Activated CD8-positive, alpha-beta memory T cell treated with anti-CD3 and anti-CD28 coated beads, Interleukin-2, amount 50 U/mL, for 24 hours (primary cell): ENCODE results near the gene MMP24.
"Not testable (repeated sequence)": the region's sequence is repeated elsewhere in the genome, so short reads cannot be mapped to it uniquely, and the experiment has no call there.

Source experiments
- DNase-seq: peaks from one replicate; pipeline ENCODE4 v3.0.0-alpha.2; 2020; ENCODE audit errors: extremely low read depth

MMP24 gene

DNA sequence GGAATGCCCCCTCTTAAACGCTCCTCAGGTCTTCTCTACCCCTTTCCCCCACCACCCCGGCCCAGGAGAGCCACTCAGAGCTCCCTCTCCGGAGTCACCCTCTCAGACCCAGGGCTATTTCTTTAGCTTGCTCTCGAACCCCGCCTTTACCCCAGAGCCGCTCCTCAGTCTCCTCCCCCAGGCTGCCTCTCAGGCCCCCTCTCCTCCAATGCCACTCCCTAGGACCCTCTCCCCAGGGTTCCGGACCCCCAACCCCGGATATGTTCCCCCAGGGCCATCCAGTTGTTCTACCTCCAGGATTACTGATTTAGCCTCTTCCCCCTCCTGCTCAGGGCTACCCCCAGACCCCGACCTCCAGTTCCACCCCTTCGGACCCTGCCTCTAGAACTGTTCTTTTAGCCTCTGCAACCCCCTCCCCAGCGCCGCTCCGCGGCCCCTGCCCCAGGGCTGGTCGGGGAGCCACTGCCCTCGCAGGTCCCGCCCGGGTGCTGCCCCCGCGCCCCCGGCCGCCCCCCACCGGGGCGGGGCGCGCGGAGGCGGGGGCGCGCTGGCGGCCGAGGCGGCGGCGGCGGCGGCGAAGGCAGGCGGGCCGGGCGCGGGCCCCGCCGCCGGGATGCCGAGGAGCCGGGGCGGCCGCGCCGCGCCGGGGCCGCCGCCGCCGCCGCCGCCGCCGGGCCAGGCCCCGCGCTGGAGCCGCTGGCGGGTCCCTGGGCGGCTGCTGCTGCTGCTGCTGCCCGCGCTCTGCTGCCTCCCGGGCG, at the start of gene MMP24:
Gene MMP24 (plus strand): TSS at position 565 of the 758 bp plus-strand sequence. CDS start 49 bp downstream, at position 614.
- no peak for DNase-seq

GRCh38 chr20:35179292-35180212, 46.9 kb upstream of the MMP24 start:
- DNase-seq: no peak

DNA sequence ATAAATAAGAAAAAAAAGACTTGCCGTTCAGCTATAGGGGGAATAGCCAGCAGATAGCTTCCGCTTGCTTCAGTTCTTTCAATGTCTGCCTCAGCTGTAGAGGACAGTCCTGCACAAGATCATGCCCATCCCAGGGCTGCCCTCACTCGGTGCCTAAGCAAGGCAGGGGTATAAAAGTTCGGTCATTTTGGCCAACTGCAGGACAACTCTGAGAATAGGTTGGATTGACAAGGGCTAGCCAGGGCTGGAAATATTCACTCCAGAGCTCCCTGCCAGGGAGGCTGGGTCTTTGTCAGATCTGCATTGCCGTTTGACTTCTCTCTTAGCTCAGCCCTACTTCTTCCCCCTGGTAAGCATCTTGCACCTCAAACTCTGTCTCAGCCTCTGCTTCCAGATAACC, 46.2 kb upstream of the MMP24 start:
- no peak for DNase-seq

GRCh38 chr20:35181731-35182130, 44.8 kb upstream of the MMP24 start:
- DNase-seq: no peak

DNA sequence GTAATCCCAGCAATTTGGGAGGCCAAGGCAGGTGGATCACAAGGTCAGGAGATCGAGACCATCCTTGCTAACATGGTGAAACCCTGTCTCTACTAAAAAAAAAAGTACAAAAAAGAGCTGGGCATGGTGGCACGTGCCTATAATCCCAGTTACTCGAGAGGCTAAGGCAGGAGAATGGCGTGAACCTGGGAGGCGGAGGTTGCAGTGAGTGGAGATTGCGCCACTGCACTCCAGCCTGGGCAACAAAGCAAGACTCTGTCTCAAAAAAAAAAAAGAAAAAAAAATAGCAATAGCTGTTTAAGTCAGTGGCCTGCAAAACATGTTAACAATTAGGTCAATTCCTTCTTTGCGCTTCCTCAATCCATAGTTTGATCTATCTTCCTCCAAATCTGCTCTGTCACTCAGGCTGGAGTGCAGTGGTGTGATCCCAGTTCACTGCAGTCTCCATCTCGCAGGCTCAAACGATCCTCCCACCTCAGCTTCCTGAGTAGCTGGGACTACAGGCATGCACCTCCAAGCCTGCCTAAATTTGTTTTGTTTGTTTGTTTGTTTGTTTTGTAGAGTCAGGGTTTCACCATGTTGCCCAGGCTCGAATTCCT, 39.7 kb upstream of the MMP24 start:
- not testable (repeated sequence) for DNase-seq

- DNase-seq: no peak
Observed at GRCh38 chr20:35187584-35188190, 38.8 kb upstream of the MMP24 start.

- DNase-seq: not testable (repeated sequence)
Observed at GRCh38 chr20:35189223-35189622, 37.3 kb upstream of the MMP24 start.

DNA sequence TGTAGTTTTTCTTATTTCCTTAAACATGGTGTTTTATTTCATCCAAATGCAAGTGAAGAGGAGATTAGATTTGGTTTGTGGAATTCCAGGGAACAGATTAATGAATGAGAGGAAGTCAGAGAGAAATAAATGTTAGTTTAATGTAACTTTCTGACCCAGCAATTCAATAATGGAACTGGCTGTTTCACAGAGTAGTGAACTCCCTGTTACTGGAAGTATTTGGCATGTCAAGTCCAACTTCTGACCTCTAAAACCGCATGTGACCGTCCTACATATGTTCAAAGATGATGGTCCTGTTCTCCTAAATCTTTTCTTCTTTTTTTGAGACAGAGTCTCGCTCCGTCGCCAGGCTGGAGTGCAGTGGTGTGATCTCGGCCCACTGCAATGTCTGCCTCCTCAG, 35.9 kb upstream of the MMP24 start:
- DNase-seq: no peak

- no peak for DNase-seq
Observed at GRCh38 chr20:35191419-35192117, 34.9 kb upstream of the MMP24 start.

DNA sequence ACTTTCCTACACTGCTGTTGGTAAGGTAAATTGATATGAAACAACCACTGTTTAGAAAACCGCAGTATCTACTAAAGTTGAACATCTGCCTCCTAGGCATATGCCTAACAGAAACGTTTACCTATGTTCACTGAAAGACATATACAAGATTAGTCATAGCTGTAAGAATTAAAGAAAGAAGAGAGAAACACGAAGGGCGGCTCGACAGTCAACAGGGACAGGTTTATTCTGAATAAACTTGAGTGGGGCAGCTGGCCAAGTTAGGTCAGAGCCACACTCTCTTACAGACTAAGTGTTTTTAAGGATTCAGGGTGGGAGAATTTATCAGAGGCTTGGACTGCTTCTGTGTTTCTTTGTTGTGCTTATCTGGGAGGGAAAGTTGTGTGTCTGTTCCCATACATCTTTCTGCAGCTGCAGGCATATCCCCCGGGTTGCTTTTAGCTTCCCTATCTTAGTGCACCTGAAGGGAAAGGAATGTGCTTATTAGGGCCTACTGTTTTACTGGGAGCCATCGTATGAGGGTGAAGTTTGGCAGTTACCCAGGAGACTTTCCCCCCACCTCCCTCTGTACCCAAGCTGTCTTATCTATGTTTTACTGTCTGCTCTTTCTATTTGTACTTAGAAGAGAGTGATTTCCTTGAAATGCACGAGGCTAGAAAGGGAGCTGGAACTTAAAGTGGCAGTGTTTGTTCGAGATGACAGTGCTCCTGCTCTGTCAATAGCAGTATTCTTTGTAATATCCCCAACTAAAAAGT, 34.2 kb upstream of the MMP24 start:
- no peak for DNase-seq

GRCh38 chr20:35193031-35193791, 33.3 kb upstream of the MMP24 start:
- not testable (repeated sequence) for DNase-seq

GRCh38 chr20:35196313-35196712, 30.2 kb upstream of the MMP24 start:
- no peak for DNase-seq

GRCh38 chr20:35199740-35200139, 26.8 kb upstream of the MMP24 start:
- no peak for DNase-seq

DNA sequence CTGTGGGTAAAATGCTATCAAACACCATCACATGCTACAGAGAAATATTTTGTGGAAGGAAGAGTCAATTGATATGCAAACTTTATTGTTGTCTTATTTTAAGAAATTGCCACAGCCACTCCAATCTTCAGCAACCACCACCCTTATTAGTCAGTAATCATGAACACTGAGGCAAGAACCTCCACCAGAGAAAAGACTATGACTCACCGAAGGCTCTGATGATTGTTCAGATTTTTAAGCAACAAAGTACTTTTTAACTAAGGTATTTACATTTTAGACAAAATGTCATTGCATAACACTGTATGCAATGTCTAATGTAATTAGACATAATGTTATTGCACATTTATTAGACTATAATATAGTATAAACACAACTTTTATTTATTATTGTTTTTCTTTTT, 26.2 kb upstream of the MMP24 start:
- no peak for DNase-seq

- DNase-seq: not testable (repeated sequence)
Observed at GRCh38 chr20:35201467-35201866, 25.0 kb upstream of the MMP24 start.

GRCh38 chr20:35206802-35207201, 19.7 kb upstream of the MMP24 start:
- no peak for DNase-seq

- peak; percentile 55 for DNase-seq
Observed at GRCh38 chr20:35207950-35208611, 18.4 kb upstream of the MMP24 start.

DNA sequence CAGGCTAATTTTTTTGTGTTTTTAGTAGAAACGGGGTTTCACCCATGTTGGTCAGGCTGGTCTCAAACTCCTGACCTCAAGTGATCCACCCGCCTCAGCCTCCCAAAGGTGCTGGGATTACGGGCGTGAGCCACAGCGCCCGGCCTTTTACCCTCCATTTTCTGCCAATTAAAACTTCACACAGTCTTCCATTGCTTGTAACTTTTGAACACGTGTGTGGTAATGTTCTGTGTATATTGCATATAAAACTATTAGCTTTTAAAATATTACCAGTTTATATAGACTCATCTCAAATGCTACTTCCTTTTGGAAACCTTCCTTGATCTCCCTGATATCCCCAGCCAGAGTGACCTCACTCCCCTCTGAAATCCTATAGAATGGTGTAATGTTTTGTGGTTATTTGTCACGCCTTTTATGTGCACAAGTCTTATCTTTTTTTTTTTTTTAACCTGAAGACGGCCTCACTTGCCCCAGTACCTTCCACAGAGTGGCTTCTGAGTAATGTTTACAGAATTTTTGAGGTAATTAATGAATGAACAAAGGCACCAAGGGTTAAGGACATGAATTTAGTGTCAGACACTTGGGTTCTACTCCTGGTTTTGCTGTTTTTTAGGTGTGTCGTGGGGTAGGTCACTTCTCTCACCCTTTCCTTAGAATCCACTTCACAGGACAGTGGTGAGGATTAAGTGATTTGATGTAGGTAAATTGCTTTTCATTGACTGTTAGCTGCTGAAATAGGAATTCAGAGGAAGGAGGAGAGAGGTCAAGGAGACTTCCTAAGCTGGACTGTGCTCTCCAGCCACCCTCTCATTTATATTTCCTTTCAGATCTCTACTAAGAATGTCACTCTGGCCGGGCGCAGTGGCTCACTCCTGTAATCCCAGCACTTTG, 11.2 kb upstream of the MMP24 start:
- DNase-seq: no peak
